Astrocyte (in vitro differentiated cells and primary cell): ENCODE data around the gene CORO7.

ENCODE experiments used
- CTCF ChIP-seq: IDR thresholded peaks from 2 replicates; pipeline ENCODE4 v1.5.1; 2011; ENCODE audit warnings: low read depth, mild to moderate bottlenecking, inconsistent platforms, low read length, moderate library complexity; ENCODE audit not compliant: insufficient read depth
- EZH2 ChIP-seq: IDR thresholded peaks from 2 replicates; pipeline ENCODE4 v1.6.1; 2012; ENCODE audit warnings: mild to moderate bottlenecking, low read length, inconsistent platforms; ENCODE audit not compliant: insufficient read depth

- TF ChIP-seq EZH2 (no peak), CTCF (no peak)
Observed at GRCh38 chr16:4442371-4442770, 26.0 kb upstream of the CORO7 start.
